ENCODE results near the gene SEMA5B.

- TF ChIP-seq CTCF (IDR thresholded peaks at IDR 0.05; ENCODE audit: insufficient read depth, low read length, poor library complexity, severe bottlenecking): no peak
- no peak for TF ChIP-seq EZH2phosphoT487 (conservative IDR thresholded peaks at IDR 0.05; ENCODE audit: low read length)
Observed at GRCh38 chr3:122952520-122952919, 75.0 kb downstream of the SEMA5B start.
